A673 (cell line): Measurements from ENCODE around the gene SDK1. TPM values are rescaled to one million over a fixed set of nuclear protein-coding genes. Genes with fewer than 3 reads are reported as not detected.

Experiments
- BruUV-seq: library from RNA; stranded (reverse); fragments of 400-500 nt; replicated peaks from 2 replicates; lab custom pipeline; 2021; lab: Mats Ljungman, UMichigan
- CTCF ChIA-PET: fragments of 300-600 bp; sonication (Branson Sonifier 250); formaldehyde crosslinking; loops from one replicate; lab custom pipeline; 2022; ENCODE audit warnings: antibody characterized with exemption; lab: Charles Lee
- POLR2A ChIA-PET: fragments of 300-600 bp; sonication (Branson Sonifier 250); formaldehyde crosslinking; loops from one replicate; lab custom pipeline; 2022; ENCODE audit warnings: antibody characterized with exemption; ENCODE audit not compliant: low non-redundant PET; lab: Charles Lee
- DNase-seq: peaks from one replicate; pipeline ENCODE4 v3.0.0-alpha.2; 2015; ENCODE audit warnings: low spot score
- H3K27ac ChIP-seq: fragments of 200-600 bp; sonication (generic); 2 replicates; pipeline ENCODE4 v1.5.1; 2016; ENCODE audit warnings: mixed run types, low read depth, mild to moderate bottlenecking, mixed read lengths, antibody characterized with exemption, low read length; ENCODE audit not compliant: poor library complexity, severe bottlenecking
- H3K27me3 ChIP-seq: fragments of 200-600 bp; sonication (generic); replicated peaks from 2 replicates; pipeline ENCODE4 v1.6.1; 2017; ENCODE audit warnings: mixed run types, low read depth, mild to moderate bottlenecking, mixed read lengths, antibody characterized with exemption, low read length; ENCODE audit not compliant: insufficient read depth, poor library complexity
- H3K36me3 ChIP-seq: fragments of 200-600 bp; sonication (generic); 2 replicates; pipeline ENCODE4 v1.6.1; 2016; ENCODE audit warnings: mixed run types, mild to moderate bottlenecking, mixed read lengths, antibody characterized with exemption, low read length; ENCODE audit not compliant: insufficient read depth, poor library complexity, severe bottlenecking
- H3K4me1 ChIP-seq: fragments of 200-600 bp; sonication (generic); 2 replicates; pipeline ENCODE4 v1.6.1; 2017; ENCODE audit warnings: mixed run types, mild to moderate bottlenecking, mixed read lengths, antibody characterized with exemption, low read length; ENCODE audit not compliant: insufficient read depth, poor library complexity, severe bottlenecking
- H3K4me3 ChIP-seq: fragments of 200-600 bp; sonication (generic); 2 replicates; pipeline ENCODE4 v1.5.1; 2016; ENCODE audit warnings: low read depth, mixed run types, mild to moderate bottlenecking, mixed read lengths, low read length; ENCODE audit not compliant: poor library complexity, severe bottlenecking
- H3K9me3 ChIP-seq: fragments of 200-600 bp; sonication (generic); 2 replicates; pipeline ENCODE4 v1.6.1; 2016; ENCODE audit warnings: mixed run types, low read depth, mild to moderate bottlenecking, mixed read lengths, antibody characterized with exemption, low read length; ENCODE audit not compliant: poor library complexity, severe bottlenecking
- CTCF ChIP-seq: fragments of 300-800, 200-600 bp; sonication (generic); conservative IDR thresholded peaks from 2 replicates; pipeline ENCODE4 v1.5.1; 2017; ENCODE audit warnings: low read depth, mild to moderate bottlenecking, antibody characterized with exemption, low read length, moderate library complexity, mixed read lengths
- EZH2 ChIP-seq: fragments of 200-600 bp; sonication (generic); IDR thresholded peaks from 2 replicates; pipeline ENCODE4 v1.6.1; 2017; ENCODE audit warnings: borderline replicate concordance, low read depth, mild to moderate bottlenecking, mixed read lengths, antibody characterized with exemption, low read length; ENCODE audit not compliant: poor library complexity, severe bottlenecking
- intact Hi-C: fragments of 100-400 bp; cut with micrococcal nuclease; formaldehyde crosslinking; loops from one replicate; pipeline ENCODE4 v1.10.0; 2022; ENCODE audit not compliant: unreplicated experiment
- total RNA-seq: library from RNA; stranded (reverse); gene quantifications from 2 replicates; pipeline ENCODE4 v1.2.3, GENCODE V29; 2021

The SDK1 gene
- total RNA-seq, 1 experiment from 2014 or later = 14.7 TPM

GRCh38 chr7:3683546-3684539 lies 382.8 kb downstream of the SDK1 start:
- BruUV-seq = no TSS peak
- TF ChIP-seq EZH2 = no peak
- TF ChIP-seq CTCF = no peak
- DNase-seq = no peak
- no peaks in the 10 kb centered on the region for H3K36me3 ChIP-seq
- no peaks in the 10 kb centered on the region for H3K9me3 ChIP-seq
- H3K4me3 ChIP-seq = no peak overlapping the region
- ChIA-PET POLR2A (no interaction called here), CTCF (no interaction called here)
- no peak overlapping the region for H3K27ac ChIP-seq
- H3K4me1 ChIP-seq = no peaks in the 10 kb centered on the region
- no peaks in the 10 kb centered on the region for H3K27me3 ChIP-seq
- intact Hi-C loops = no loop called here

GRCh38 chr7:3688071-3688470 lies 387.0 kb downstream of the SDK1 start:
- no peak for DNase-seq
- no peak for TF ChIP-seq EZH2
- no peak for TF ChIP-seq CTCF

GRCh38 chr7:3688842-3689241 lies 387.8 kb downstream of the SDK1 start:
- no peak overlapping the region for H3K27ac ChIP-seq
- H3K9me3 ChIP-seq = no peaks in the 10 kb centered on the region
- TF ChIP-seq CTCF (no peak), EZH2 (no peak)
- ChIA-PET POLR2A (no interaction called here), CTCF (no interaction called here)
- no peaks in the 10 kb centered on the region for H3K36me3 ChIP-seq
- intact Hi-C loops = no loop called here
- peaks cover 4% of the 10 kb centered on the region for H3K4me1 ChIP-seq
- H3K4me3 ChIP-seq = no peak overlapping the region
- no peak for DNase-seq
- BruUV-seq = no TSS peak
- no peaks in the 10 kb centered on the region for H3K27me3 ChIP-seq

More at GRCh38 chr7:3688071-3688470, 387.0 kb downstream of the SDK1 start:
- POLR2A ChIA-PET = no interaction called here
- H3K27ac ChIP-seq = no peak overlapping the region
- no peaks in the 10 kb centered on the region for H3K9me3 ChIP-seq
- H3K27me3 ChIP-seq = no peaks in the 10 kb centered on the region
- intact Hi-C loops = no loop called here
- no peaks in the 10 kb centered on the region for H3K36me3 ChIP-seq
- no TSS peak for BruUV-seq
- H3K4me1 ChIP-seq = peaks cover 4% of the 10 kb centered on the region
- no peak overlapping the region for H3K4me3 ChIP-seq
- CTCF ChIA-PET = no interaction called here
